ENCODE data around the gene SOBP.

SOBP gene

DNA sequence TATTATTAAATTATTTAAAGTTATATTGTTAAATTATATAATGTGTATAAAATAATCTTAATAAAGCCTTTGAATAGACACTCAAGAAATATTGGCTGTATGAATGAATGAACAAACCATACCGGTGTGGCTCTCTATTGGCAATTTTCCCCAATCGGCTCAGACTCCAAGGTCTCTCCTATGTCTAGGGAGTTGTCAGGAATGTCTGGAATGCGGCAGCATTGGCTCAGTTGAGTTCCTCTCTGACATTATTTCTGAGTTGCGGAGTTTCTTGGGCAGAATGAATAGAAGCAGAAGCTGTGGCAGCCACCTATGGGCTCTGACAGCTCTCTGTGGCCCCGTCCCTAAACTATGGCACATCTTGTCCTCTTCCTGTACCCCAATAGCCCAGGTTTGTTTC, 111.0 kb downstream of the SOBP start:
- DNase-seq (ENCODE audit: low read depth) = peak; percentile 77
- no peak for TF ChIP-seq CTCF (IDR thresholded peaks at IDR 0.05; ENCODE audit: low read length, missing control alignments)
- H3K4me3 ChIP-seq (replicated peaks; ENCODE audit: low read depth, low read length) = no peak overlapping the region

GRCh38 chr6:107601406-107601805, 111.5 kb downstream of the SOBP start:
- no peak for DNase-seq (ENCODE audit: low read depth)
- no peak for TF ChIP-seq CTCF (IDR thresholded peaks at IDR 0.05; ENCODE audit: low read length, missing control alignments)
- H3K4me3 ChIP-seq (replicated peaks; ENCODE audit: low read depth, low read length) = no peak overlapping the region

GRCh38 chr6:107602321-107603005, 112.5 kb downstream of the SOBP start:
- DNase-seq (ENCODE audit: low read depth) = no peak

DNA sequence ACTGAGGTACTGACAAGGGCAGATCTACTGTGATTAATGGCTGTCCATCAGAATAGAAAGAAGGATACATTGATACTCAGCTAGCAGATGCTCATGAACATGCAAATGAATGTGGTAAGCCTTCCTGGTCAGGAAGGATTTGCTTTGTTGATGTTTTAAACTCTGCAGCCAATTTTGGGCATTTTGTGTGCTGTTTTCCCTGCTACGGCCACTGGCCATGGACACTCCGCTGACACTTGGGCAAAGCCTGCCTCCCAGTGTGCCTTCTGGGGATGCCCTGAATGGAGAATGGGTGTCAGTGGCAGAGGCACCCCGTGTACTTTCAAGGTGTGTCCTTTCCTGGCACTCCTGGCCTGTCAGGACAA, 113.1 kb downstream of the SOBP start:
- no peak for DNase-seq (ENCODE audit: low read depth)
- TF ChIP-seq CTCF (IDR thresholded peaks at IDR 0.05; ENCODE audit: low read length, missing control alignments) = no peak
- no peak overlapping the region for H3K4me3 ChIP-seq (replicated peaks; ENCODE audit: low read depth, low read length)

More at GRCh38 chr6:107602321-107603005, 112.5 kb downstream of the SOBP start:
- TF ChIP-seq CTCF (IDR thresholded peaks at IDR 0.05; ENCODE audit: low read length, missing control alignments) = no peak
- H3K4me3 ChIP-seq (replicated peaks; ENCODE audit: low read depth, low read length) = no peak overlapping the region

GRCh38 chr6:107604549-107604948, 114.6 kb downstream of the SOBP start:
- no peak for DNase-seq (ENCODE audit: low read depth)
- no peak for TF ChIP-seq CTCF (IDR thresholded peaks at IDR 0.05; ENCODE audit: low read length, missing control alignments)
- H3K4me3 ChIP-seq (replicated peaks; ENCODE audit: low read depth, low read length) = no peak overlapping the region

GRCh38 chr6:107606407-107606806, 116.5 kb downstream of the SOBP start:
- no peak overlapping the region for H3K4me3 ChIP-seq (replicated peaks; ENCODE audit: low read depth, low read length)
- TF ChIP-seq CTCF (IDR thresholded peaks at IDR 0.05; ENCODE audit: low read length, missing control alignments) = no peak
- no peak for DNase-seq (ENCODE audit: low read depth)

- no peak overlapping the region for H3K4me3 ChIP-seq (replicated peaks; ENCODE audit: low read depth, low read length)
- DNase-seq (ENCODE audit: low read depth) = peak; percentile 38
- peak; percentile 16 for TF ChIP-seq CTCF (IDR thresholded peaks at IDR 0.05; ENCODE audit: low read length, missing control alignments)
Observed at GRCh38 chr6:107607116-107607515, 117.2 kb downstream of the SOBP start.

Data from fibroblast of pulmonary artery (primary cell).